ENCODE results near the gene MALT1. TPM values are rescaled to one million over a fixed set of nuclear protein-coding genes. Genes with fewer than 3 reads are reported as not detected.

Gene MALT1
- total and polyA plus RNA-seq, 2 experiments from 2014 or later, result 5.2 to 18.8 TPM

DNA sequence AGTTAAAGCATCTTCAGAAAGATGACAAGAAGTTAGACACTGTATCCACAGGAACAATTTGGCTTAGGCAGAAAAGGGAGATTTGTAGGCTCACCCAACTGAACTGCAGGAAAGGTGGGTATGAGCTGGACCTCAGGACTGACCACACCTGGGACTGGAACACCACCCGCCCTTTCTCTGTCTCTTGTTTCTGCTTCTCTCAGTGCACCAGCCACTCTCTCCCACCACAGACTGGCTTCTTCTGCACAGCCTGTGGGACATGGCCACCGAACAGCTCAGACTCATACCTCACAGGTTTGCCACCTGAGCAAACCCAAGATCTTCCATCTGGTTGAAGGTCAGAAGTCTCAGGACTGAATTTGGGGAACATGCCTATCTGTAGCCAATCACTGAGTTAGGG, 14.2 kb upstream of the MALT1 start:
- H3K9me2 ChIP-seq (ENCODE audit: insufficient read depth), result no peaks in the 10 kb centered on the region

DNA sequence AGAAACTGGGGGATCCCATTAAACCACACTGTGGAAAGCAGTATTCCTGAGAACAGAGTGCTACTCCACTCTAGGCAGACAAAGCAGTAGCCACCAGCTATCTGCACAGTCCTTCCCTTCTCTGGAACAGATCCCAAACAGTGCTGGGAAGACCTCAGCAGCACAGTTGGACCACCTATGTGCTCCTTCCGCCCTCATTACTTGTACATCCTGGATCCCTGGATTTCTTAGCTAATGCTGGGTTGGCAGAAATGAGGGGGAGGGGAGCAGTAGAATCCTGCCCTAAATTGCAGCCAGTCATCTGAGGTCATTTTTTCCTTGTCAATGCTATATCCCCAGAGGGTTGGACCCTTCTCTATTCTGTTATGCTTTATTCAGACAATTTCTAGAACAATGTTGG, 13.8 kb upstream of the MALT1 start:
- Mint-ChIP-seq H3K4me3 (no peak overlapping the region), H3K27ac (no peak overlapping the region), H3K27me3 (ENCODE audit: insufficient read depth, low read depth, poor library complexity) (no peaks in the 10 kb centered on the region), H3K4me1 (peaks cover 5% of the 10 kb centered on the region; the same call in 1 of the 3 replicates), H3K36me3 (ENCODE audit: low read depth) (no peaks in the 10 kb centered on the region), H3K9me3 (no peaks in the 10 kb centered on the region)
- Histone ChIP-seq H4K20me1 (replicated peaks; ENCODE audit: insufficient read depth) (no peaks in the 10 kb centered on the region), H3K9me2 (ENCODE audit: insufficient read depth) (no peaks in the 10 kb centered on the region), H3K36me3 (ENCODE audit: insufficient read depth) (no peaks in the 10 kb centered on the region), H3F3A (replicated peaks; ENCODE audit: low read depth) (no peaks in the 10 kb centered on the region), H2AFZ (no peak overlapping the region; the same call in 1 of the 2 replicates), H3K79me2 (replicated peaks; ENCODE audit: insufficient read depth) (no peaks in the 10 kb centered on the region), H3K27me3 (ENCODE audit: insufficient read depth) (no peaks in the 10 kb centered on the region), H3K4me2 (no peak overlapping the region), H3K4me3 (no peak overlapping the region), H3K4me1 (ENCODE audit: insufficient read depth) (no peaks in the 10 kb centered on the region), H3K27ac (ENCODE audit: low read depth) (no peak overlapping the region)
- ATAC-seq, result no peak
- DNase-seq (ENCODE audit: low spot score), result no peak
- TF ChIP-seq ZNF331 (CRISPR knock-in tag; IDR thresholded peaks at IDR 0.05; ENCODE audit: low read depth) (no peak), EZH2 (IDR thresholded peaks at IDR 0.05; ENCODE audit: low read depth, unreplicated experiment) (no peak), NANOG (IDR thresholded peaks at IDR 0.05; ENCODE audit: borderline replicate concordance) (no peak), STAT1 (IDR thresholded peaks at IDR 0.05; ENCODE audit: unreplicated experiment) (no peak), ZNF114 (CRISPR knock-in tag; IDR thresholded peaks at IDR 0.05) (no peak), CREB1 (CRISPR knock-in tag; IDR thresholded peaks at IDR 0.05; ENCODE audit: low read depth) (no peak), POLR2AphosphoS5 (IDR thresholded peaks at IDR 0.05; ENCODE audit: low read depth) (no peak), EZH2phosphoT487 (IDR thresholded peaks at IDR 0.05; ENCODE audit: unreplicated experiment) (no peak), JUNB (IDR thresholded peaks at IDR 0.05; ENCODE audit: unreplicated experiment) (no peak)
- TF ChIP-seq, protein P1, sequence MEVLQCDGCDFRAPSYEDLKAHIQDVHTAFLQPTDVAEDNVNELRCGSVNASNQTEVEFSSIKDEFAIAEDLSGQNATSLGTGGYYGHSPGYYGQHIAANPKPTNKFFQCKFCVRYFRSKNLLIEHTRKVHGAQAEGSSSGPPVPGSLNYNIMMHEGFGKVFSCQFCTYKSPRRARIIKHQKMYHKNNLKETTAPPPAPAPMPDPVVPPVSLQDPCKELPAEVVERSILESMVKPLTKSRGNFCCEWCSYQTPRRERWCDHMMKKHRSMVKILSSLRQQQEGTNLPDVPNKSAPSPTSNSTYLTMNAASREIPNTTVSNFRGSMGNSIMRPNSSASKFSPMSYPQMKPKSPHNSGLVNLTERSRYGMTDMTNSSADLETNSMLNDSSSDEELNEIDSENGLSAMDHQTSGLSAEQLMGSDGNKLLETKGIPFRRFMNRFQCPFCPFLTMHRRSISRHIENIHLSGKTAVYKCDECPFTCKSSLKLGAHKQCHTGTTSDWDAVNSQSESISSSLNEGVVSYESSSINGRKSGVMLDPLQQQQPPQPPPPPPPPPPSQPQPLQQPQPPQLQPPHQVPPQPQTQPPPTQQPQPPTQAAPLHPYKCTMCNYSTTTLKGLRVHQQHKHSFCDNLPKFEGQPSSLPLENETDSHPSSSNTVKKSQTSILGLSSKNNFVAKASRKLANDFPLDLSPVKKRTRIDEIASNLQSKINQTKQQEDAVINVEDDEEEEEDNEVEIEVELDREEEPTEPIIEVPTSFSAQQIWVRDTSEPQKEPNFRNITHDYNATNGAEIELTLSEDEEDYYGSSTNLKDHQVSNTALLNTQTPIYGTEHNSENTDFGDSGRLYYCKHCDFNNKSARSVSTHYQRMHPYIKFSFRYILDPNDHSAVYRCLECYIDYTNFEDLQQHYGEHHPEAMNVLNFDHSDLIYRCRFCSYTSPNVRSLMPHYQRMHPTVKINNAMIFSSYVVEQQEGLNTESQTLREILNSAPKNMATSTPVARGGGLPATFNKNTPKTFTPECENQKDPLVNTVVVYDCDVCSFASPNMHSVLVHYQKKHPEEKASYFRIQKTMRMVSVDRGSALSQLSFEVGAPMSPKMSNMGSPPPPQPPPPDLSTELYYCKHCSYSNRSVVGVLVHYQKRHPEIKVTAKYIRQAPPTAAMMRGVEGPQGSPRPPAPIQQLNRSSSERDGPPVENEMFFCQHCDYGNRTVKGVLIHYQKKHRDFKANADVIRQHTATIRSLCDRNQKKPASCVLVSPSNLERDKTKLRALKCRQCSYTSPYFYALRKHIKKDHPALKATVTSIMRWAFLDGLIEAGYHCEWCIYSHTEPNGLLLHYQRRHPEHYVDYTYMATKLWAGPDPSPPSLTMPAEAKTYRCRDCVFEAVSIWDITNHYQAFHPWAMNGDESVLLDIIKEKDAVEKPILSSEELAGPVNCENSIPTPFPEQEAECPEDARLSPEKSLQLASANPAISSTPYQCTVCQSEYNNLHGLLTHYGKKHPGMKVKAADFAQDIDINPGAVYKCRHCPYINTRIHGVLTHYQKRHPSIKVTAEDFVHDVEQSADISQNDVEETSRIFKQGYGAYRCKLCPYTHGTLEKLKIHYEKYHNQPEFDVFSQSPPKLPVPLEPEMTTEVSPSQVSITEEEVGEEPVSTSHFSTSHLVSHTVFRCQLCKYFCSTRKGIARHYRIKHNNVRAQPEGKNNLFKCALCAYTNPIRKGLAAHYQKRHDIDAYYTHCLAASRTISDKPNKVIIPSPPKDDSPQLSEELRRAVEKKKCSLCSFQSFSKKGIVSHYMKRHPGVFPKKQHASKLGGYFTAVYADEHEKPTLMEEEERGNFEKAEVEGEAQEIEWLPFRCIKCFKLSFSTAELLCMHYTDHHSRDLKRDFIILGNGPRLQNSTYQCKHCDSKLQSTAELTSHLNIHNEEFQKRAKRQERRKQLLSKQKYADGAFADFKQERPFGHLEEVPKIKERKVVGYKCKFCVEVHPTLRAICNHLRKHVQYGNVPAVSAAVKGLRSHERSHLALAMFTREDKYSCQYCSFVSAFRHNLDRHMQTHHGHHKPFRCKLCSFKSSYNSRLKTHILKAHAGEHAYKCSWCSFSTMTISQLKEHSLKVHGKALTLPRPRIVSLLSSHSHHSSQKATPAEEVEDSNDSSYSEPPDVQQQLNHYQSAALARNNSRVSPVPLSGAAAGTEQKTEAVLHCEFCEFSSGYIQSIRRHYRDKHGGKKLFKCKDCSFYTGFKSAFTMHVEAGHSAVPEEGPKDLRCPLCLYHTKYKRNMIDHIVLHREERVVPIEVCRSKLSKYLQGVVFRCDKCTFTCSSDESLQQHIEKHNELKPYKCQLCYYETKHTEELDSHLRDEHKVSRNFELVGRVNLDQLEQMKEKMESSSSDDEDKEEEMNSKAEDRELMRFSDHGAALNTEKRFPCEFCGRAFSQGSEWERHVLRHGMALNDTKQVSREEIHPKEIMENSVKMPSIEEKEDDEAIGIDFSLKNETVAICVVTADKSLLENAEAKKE (CRISPR knock-in tag; IDR thresholded peaks at IDR 0.05), result no peak
- TF ChIP-seq, protein P2, sequence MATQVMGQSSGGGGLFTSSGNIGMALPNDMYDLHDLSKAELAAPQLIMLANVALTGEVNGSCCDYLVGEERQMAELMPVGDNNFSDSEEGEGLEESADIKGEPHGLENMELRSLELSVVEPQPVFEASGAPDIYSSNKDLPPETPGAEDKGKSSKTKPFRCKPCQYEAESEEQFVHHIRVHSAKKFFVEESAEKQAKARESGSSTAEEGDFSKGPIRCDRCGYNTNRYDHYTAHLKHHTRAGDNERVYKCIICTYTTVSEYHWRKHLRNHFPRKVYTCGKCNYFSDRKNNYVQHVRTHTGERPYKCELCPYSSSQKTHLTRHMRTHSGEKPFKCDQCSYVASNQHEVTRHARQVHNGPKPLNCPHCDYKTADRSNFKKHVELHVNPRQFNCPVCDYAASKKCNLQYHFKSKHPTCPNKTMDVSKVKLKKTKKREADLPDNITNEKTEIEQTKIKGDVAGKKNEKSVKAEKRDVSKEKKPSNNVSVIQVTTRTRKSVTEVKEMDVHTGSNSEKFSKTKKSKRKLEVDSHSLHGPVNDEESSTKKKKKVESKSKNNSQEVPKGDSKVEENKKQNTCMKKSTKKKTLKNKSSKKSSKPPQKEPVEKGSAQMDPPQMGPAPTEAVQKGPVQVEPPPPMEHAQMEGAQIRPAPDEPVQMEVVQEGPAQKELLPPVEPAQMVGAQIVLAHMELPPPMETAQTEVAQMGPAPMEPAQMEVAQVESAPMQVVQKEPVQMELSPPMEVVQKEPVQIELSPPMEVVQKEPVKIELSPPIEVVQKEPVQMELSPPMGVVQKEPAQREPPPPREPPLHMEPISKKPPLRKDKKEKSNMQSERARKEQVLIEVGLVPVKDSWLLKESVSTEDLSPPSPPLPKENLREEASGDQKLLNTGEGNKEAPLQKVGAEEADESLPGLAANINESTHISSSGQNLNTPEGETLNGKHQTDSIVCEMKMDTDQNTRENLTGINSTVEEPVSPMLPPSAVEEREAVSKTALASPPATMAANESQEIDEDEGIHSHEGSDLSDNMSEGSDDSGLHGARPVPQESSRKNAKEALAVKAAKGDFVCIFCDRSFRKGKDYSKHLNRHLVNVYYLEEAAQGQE (IDR thresholded peaks at IDR 0.05; ENCODE audit: unreplicated experiment), result no peak
- TF ChIP-seq, protein P3, sequence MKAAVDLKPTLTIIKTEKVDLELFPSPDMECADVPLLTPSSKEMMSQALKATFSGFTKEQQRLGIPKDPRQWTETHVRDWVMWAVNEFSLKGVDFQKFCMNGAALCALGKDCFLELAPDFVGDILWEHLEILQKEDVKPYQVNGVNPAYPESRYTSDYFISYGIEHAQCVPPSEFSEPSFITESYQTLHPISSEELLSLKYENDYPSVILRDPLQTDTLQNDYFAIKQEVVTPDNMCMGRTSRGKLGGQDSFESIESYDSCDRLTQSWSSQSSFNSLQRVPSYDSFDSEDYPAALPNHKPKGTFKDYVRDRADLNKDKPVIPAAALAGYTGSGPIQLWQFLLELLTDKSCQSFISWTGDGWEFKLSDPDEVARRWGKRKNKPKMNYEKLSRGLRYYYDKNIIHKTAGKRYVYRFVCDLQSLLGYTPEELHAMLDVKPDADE (IDR thresholded peaks at IDR 0.05), result no peak

More for the DNA sequence above, 14.2 kb upstream of the MALT1 start:
- Histone ChIP-seq H4K20me1 (replicated peaks; ENCODE audit: insufficient read depth) (no peaks in the 10 kb centered on the region), H3K36me3 (ENCODE audit: insufficient read depth) (no peaks in the 10 kb centered on the region), H3K4me1 (ENCODE audit: insufficient read depth) (no peaks in the 10 kb centered on the region), H3K4me3 (no peak overlapping the region), H3K79me2 (replicated peaks; ENCODE audit: insufficient read depth) (no peaks in the 10 kb centered on the region), H3K27me3 (ENCODE audit: insufficient read depth) (no peaks in the 10 kb centered on the region), H3K4me2 (no peak overlapping the region), H3F3A (replicated peaks; ENCODE audit: low read depth) (no peaks in the 10 kb centered on the region), H3K27ac (ENCODE audit: low read depth) (no peak overlapping the region), H2AFZ (no peak overlapping the region; the same call in 1 of the 2 replicates)
- H3K4me1 Mint-ChIP-seq, result peaks cover 5% of the 10 kb centered on the region; the same call in 1 of the 3 replicates
- no peak overlapping the region for H3K27ac Mint-ChIP-seq
- DNase-seq (ENCODE audit: low spot score) (no peak), ATAC-seq (no peak)
- no peaks in the 10 kb centered on the region for H3K36me3 Mint-ChIP-seq (ENCODE audit: low read depth)
- no peaks in the 10 kb centered on the region for H3K9me3 Mint-ChIP-seq
- no peak overlapping the region for H3K4me3 Mint-ChIP-seq
- no peak for TF ChIP-seq STAT1 (IDR thresholded peaks at IDR 0.05; ENCODE audit: unreplicated experiment)
- H3K27me3 Mint-ChIP-seq (ENCODE audit: insufficient read depth, low read depth, poor library complexity), result no peaks in the 10 kb centered on the region
